Thyroid gland (tissue), 4 donors: ENCODE measurements around the gene SLC43A2.
A peak's percentile ranks its signal among the peaks of the same experiment; 100 is the strongest.

ENCODE experiments used
- POLR2A ChIP-seq, 2 donors: fragments of 450-650 bp; IDR thresholded peaks; one replicate each; pipeline ENCODE4 v1.6.1; 2017; ENCODE audit warnings: antibody characterized with exemption in 2 of 2, mild to moderate bottlenecking in 2 of 2, moderate library complexity in 1 of 2
- TF ChIP-seq, protein P1 (sequence below), 6 experiments: fragments of 200-600 bp in 3 of 6; fragments of 450-650 bp in 3 of 6; sonication (generic) in 3 of 6; IDR thresholded peaks; one replicate each; pipeline ENCODE4 v1.5.1; 2016 to 2019; ENCODE audit warnings: antibody characterized with exemption in 6 of 6, mild to moderate bottlenecking in 2 of 6, inconsistent platforms in 1 of 6, moderate library complexity in 1 of 6

DNA sequence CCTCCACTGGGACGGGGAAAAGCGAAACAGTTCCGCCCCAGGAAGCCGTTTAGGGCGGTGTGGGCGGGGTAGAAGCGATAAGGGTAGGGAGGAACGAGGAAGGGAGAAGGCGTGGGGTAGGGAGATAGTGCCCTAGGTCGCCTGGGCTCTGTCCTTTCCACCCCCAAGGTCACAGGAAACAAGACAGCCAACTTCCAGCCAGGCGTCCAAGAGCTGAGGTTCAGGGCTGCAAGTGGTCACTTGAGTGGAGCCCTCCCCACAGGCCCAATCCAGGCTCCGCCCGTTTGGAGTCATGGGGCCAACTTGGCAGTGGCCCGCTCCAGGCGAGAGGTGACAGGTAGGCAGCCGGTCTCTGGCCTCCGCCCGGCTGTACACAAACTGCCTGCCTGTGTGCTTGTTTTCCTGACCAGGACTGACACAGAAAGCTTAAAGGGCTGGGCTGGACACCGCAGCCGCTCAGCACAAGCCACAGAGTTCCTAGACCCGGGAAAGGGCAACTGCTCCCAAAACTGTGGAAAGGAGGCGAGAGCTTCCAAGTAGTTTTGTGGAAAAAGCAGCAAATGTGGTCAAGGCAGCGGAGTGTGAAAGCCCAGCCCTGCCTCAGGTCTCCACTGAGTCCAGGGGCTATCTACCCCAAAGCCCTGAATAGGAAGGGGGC, 21.3 kb upstream of the SLC43A2 start, which contains the start of gene RILP:
- TF ChIP-seq, protein P1, sequence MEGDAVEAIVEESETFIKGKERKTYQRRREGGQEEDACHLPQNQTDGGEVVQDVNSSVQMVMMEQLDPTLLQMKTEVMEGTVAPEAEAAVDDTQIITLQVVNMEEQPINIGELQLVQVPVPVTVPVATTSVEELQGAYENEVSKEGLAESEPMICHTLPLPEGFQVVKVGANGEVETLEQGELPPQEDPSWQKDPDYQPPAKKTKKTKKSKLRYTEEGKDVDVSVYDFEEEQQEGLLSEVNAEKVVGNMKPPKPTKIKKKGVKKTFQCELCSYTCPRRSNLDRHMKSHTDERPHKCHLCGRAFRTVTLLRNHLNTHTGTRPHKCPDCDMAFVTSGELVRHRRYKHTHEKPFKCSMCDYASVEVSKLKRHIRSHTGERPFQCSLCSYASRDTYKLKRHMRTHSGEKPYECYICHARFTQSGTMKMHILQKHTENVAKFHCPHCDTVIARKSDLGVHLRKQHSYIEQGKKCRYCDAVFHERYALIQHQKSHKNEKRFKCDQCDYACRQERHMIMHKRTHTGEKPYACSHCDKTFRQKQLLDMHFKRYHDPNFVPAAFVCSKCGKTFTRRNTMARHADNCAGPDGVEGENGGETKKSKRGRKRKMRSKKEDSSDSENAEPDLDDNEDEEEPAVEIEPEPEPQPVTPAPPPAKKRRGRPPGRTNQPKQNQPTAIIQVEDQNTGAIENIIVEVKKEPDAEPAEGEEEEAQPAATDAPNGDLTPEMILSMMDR (IDR thresholded peaks at IDR 0.05) = no peak
- TF ChIP-seq POLR2A (IDR thresholded peaks at IDR 0.05) = peak; percentile 34 to 94
